Measurements from ENCODE around the gene SLC25A33. TPM values are rescaled to one million over a fixed set of nuclear protein-coding genes. Genes with fewer than 3 reads are reported as not detected.

Gene SLC25A33
- total and polyA plus RNA-seq, 2 of the 8 experiments (the other 6 are each of a cell fraction or from before 2014, with no cell fraction given), result 7.8 to 12.8 TPM

DNA sequence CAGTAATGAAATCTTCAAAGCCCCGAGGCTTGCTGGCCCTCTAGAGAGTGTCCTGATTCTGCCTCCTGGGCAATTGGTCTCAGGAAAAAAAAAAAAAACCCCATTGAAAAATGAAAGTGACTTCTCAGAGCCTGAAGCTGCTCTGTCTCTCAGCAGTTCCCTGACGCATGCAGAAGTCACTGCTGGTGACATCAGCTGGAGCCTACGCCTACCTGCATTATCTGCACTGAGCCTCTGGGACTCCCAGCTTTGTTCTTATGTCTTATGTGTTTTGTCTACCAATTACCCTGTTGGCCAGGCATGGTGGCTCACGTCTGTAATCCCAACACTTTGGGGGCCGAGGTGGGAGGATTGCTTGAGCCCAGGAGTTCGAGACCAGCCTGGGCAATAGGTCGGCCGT is 10.1 kb upstream of the SLC25A33 start (continued):
- TF ChIP-seq SRF (IDR thresholded peaks at IDR 0.05; ENCODE audit: low read depth, low read length) (no peak), RAD21 (IDR thresholded peaks at IDR 0.05 in 1 of 2, conservative IDR thresholded peaks at IDR 0.05 in 1 of 2; ENCODE audit: low read depth in 2 of 2, low read length in 2 of 2) (no peak), CTCF (IDR thresholded peaks at IDR 0.05; ENCODE audit: control extremely low read depth in 1 of 3, insufficient read depth in 1 of 3, low read depth in 1 of 3, low read length in 3 of 3) (no peak), SAP30 (IDR thresholded peaks at IDR 0.05; ENCODE audit: insufficient read depth, insufficient replicate concordance, low read length) (no peak), JUN (IDR thresholded peaks at IDR 0.05; ENCODE audit: low read depth, low read length) (no peak), SUZ12 (IDR thresholded peaks at IDR 0.05; ENCODE audit: low read length) (no peak), CREB1 (IDR thresholded peaks at IDR 0.05) (no peak)

All from H1 (cell line).